ENCODE data around the gene CBARP. TPM values are rescaled to one million over a fixed set of nuclear protein-coding genes. Genes with fewer than 3 reads are reported as not detected.

CBARP gene
- total RNA-seq, 1 donor from 2014 or later, result 1.2 TPM

DNA sequence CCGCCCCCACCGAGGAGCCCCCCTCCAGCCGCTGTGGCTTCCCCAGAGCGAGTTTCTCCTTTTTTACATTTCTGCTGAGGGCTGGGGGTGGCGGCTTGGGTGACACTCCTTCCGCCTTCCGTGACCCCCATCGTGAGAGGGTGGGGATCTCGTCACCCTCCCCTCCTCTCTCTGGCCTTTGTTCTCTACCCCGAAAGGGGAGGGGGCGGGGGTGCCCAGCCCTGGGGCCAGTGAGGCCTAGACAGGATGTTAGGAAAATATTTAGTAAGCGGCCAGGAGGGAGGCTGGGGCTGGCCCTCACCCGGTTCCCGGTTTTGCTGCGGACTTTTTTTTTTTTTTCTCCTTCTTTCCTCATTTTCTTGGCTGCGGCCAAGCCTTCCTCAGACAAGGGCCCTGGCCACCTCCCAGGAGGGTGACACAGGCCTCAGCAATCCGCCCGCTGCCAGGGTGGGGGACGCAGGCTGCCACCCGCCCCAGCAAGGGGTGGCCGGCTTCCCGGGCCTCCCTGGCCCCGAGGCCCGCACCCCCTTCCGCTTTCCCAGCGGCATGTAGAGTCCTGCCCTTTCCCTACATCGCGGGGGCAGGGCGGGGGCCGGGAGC is 14.5 kb upstream of the CBARP start:
- Mint-ChIP-seq H3K27ac (no peak overlapping the region), H3K4me1 (peaks cover 7% of the 10 kb centered on the region), H3K36me3 (peaks cover 6% of the 10 kb centered on the region), H3K4me3 (peak overlapping the region; percentile 92), H3K9me3 (no peaks in the 10 kb centered on the region), H3K27me3 (ENCODE audit: insufficient read depth, low read depth) (peaks cover 6% of the 10 kb centered on the region)
- no peak for DNase-seq (ENCODE audit: low spot score)
- TF ChIP-seq, protein P1, sequence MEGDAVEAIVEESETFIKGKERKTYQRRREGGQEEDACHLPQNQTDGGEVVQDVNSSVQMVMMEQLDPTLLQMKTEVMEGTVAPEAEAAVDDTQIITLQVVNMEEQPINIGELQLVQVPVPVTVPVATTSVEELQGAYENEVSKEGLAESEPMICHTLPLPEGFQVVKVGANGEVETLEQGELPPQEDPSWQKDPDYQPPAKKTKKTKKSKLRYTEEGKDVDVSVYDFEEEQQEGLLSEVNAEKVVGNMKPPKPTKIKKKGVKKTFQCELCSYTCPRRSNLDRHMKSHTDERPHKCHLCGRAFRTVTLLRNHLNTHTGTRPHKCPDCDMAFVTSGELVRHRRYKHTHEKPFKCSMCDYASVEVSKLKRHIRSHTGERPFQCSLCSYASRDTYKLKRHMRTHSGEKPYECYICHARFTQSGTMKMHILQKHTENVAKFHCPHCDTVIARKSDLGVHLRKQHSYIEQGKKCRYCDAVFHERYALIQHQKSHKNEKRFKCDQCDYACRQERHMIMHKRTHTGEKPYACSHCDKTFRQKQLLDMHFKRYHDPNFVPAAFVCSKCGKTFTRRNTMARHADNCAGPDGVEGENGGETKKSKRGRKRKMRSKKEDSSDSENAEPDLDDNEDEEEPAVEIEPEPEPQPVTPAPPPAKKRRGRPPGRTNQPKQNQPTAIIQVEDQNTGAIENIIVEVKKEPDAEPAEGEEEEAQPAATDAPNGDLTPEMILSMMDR (IDR thresholded peaks at IDR 0.05), result no peak
- TF ChIP-seq EZH2phosphoT487 (IDR thresholded peaks at IDR 0.05), result no peak
- TF ChIP-seq EZH2 (IDR thresholded peaks at IDR 0.05), result no peak
- H3K27me3 ChIP-seq, result no peaks in the 10 kb centered on the region
- H3K36me3 ChIP-seq, result no peaks in the 10 kb centered on the region
- H3K79me2 ChIP-seq (ENCODE audit: low read depth), result peaks cover 76% of the 10 kb centered on the region
- H3K9me3 ChIP-seq (ENCODE audit: low read depth), result no peaks in the 10 kb centered on the region
- peak overlapping the region; percentile 89 for H3K4me2 ChIP-seq
- peaks cover 65% of the 10 kb centered on the region for H3F3A ChIP-seq (ENCODE audit: low read depth)
- H3K4me3 ChIP-seq, result peak overlapping the region; percentile 90
- H3K9ac ChIP-seq, result no peak overlapping the region
- peaks cover 14% of the 10 kb centered on the region for H3K4me1 ChIP-seq
- no peak overlapping the region for H2AFZ ChIP-seq (replicated peaks)
- peaks cover 73% of the 10 kb centered on the region for H4K20me1 ChIP-seq (ENCODE audit: low read depth)
- H3K27ac ChIP-seq, result peak overlapping the region; percentile 71

DNA sequence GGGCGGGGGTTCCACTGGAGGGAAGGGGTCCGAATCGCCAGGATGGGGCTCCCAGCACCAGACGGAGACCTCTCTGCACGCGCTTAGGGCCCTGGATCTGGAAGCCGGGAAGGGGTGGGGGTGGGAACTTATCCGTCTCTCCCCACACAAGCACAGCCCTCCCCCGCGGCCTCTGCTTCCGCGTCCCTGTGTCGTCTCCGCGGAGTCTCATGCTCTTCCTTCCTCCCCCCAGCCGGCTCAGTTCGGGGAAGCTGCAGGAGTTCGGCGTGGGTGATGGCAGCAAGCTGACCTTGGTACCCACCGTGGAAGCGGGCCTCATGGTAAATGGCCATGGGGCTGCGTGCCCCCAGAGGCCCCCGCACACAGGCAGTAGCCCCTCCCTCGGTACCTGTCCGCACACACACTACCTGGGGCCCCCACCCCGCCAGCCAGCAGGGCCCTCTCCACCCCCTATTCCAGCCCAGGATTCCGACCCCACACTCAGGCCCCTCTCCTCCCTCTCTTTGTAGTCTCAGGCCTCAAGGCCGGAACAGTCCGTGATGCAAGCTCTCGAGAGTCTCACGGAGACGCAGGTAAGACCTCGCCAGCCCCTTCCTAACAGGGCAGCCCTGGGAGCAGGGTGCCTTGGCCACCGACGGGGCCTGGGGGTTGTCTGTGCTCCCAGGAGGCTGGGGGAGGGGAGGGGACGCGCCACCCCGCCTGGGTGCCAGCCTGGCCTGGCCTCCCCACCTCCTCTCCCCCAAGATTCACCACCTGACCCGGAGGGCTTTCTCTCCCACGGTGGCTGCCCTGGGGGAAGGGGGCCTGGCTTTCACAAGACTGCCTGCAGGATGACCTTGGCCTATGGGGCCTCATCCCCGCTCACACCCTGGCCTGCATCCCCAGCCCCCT is 13.8 kb upstream of the CBARP start:
- H2AFZ ChIP-seq (replicated peaks), result no peak overlapping the region
- Mint-ChIP-seq H3K4me3 (peak overlapping the region; percentile 92), H3K27ac (peak overlapping the region; percentile 92), H3K27me3 (ENCODE audit: insufficient read depth, low read depth) (peaks cover 6% of the 10 kb centered on the region), H3K36me3 (peaks cover 6% of the 10 kb centered on the region), H3K4me1 (peaks cover 9% of the 10 kb centered on the region), H3K9me3 (no peaks in the 10 kb centered on the region)
- peak; percentile 60 for DNase-seq (ENCODE audit: low spot score)
- H3K36me3 ChIP-seq, result no peaks in the 10 kb centered on the region
- TF ChIP-seq EZH2 (IDR thresholded peaks at IDR 0.05) (no peak), EZH2phosphoT487 (IDR thresholded peaks at IDR 0.05) (no peak)
- TF ChIP-seq, protein P1 (IDR thresholded peaks at IDR 0.05), result no peak
- peaks cover 14% of the 10 kb centered on the region for H3K4me1 ChIP-seq
- peaks cover 61% of the 10 kb centered on the region for H3F3A ChIP-seq (ENCODE audit: low read depth)
- no peaks in the 10 kb centered on the region for H3K27me3 ChIP-seq
- H3K4me2 ChIP-seq, result peak overlapping the region; percentile 89
- peaks cover 70% of the 10 kb centered on the region for H4K20me1 ChIP-seq (ENCODE audit: low read depth)
- H3K9me3 ChIP-seq (ENCODE audit: low read depth), result no peaks in the 10 kb centered on the region
- peak overlapping the region; percentile 82 for H3K27ac ChIP-seq
- peak overlapping the region; percentile 53 for H3K9ac ChIP-seq
- H3K4me3 ChIP-seq, result peak overlapping the region; percentile 90
- H3K79me2 ChIP-seq (ENCODE audit: low read depth), result peaks cover 70% of the 10 kb centered on the region

DNA sequence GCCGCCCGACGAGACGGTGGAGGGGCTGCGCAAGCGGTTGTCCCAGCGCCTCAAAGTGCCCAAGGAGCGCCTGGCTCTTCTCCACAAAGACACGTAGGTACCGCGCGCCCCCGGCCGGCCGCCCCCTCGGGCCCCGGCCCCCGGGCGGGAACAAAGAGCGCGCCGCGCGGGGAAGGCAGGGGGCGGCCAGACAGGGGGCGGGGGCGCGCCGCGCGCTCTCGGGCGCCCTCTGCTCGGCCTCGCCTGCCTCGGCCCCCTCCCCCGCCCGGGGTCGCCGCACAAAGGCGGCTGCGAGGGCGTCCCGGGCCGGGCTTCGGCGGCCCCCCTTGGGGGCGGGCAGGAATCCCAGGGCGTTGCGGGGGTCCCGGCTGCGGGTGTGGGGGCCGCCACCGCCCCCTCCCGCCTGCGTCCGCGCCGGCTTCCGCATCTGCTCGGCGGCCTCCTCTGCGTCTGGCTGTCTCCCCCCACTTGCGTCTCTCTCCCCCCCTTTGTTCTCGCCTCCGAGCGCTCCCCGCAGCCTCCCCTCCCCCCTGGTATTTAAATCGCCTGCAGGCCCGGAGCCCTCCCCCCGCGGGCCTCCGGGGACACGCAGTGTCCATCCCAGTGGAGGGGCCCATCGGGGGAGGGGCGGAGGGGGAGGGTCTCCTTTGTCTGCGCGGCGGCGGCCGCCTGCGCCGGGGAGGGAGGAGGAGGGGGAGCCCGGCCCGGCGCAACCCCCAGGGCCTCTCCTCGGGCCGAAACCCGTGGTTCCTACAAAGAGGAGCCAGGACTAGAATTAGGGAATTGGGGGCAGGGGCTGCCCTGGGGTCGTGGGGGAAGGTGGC is 12.8 kb upstream of the CBARP start:
- Mint-ChIP-seq H3K27ac (no peak overlapping the region), H3K4me1 (peaks cover 13% of the 10 kb centered on the region), H3K9me3 (no peaks in the 10 kb centered on the region), H3K4me3 (peak overlapping the region; percentile 92), H3K36me3 (peaks cover 6% of the 10 kb centered on the region), H3K27me3 (ENCODE audit: insufficient read depth, low read depth) (peaks cover 6% of the 10 kb centered on the region)
- Histone ChIP-seq H3K4me2 (peak overlapping the region; percentile 89), H3K9ac (peak overlapping the region; percentile 53), H3K4me1 (peaks cover 14% of the 10 kb centered on the region), H3K79me2 (ENCODE audit: low read depth) (peaks cover 60% of the 10 kb centered on the region), H3K4me3 (peak overlapping the region; percentile 90), H3F3A (ENCODE audit: low read depth) (peaks cover 60% of the 10 kb centered on the region), H4K20me1 (ENCODE audit: low read depth) (peaks cover 65% of the 10 kb centered on the region), H3K27ac (peak overlapping the region; percentile 82), H3K27me3 (no peaks in the 10 kb centered on the region), H3K9me3 (ENCODE audit: low read depth) (no peaks in the 10 kb centered on the region), H3K36me3 (no peaks in the 10 kb centered on the region), H2AFZ (replicated peaks) (no peak overlapping the region)
- peak; percentile 96 for DNase-seq (ENCODE audit: low spot score)
- TF ChIP-seq, protein P1 (IDR thresholded peaks at IDR 0.05), result no peak
- TF ChIP-seq EZH2phosphoT487 (IDR thresholded peaks at IDR 0.05), result no peak
- no peak for TF ChIP-seq EZH2 (IDR thresholded peaks at IDR 0.05)
